ENCODE results near the gene CNOT8.

DNA sequence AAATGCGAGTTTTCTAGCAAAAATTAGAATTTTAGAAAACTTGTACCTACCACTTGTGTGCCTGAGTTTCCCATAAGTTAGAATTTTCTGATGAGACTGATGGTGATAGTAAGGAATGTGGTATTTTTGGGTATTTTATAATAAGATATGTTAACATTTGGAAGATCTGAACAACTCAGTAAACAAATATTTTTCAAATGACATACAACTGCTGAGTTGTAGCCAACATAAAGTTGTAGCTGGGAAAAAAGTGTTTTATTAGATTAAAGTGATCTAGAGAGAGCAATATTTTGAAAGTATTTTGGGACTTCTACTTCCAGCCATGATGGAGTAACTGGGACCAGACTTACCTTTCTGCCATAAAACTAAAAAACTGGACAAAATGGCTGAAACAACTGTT lies 41.6 kb downstream of the CNOT8 start:
- TF ChIP-seq, protein P1, sequence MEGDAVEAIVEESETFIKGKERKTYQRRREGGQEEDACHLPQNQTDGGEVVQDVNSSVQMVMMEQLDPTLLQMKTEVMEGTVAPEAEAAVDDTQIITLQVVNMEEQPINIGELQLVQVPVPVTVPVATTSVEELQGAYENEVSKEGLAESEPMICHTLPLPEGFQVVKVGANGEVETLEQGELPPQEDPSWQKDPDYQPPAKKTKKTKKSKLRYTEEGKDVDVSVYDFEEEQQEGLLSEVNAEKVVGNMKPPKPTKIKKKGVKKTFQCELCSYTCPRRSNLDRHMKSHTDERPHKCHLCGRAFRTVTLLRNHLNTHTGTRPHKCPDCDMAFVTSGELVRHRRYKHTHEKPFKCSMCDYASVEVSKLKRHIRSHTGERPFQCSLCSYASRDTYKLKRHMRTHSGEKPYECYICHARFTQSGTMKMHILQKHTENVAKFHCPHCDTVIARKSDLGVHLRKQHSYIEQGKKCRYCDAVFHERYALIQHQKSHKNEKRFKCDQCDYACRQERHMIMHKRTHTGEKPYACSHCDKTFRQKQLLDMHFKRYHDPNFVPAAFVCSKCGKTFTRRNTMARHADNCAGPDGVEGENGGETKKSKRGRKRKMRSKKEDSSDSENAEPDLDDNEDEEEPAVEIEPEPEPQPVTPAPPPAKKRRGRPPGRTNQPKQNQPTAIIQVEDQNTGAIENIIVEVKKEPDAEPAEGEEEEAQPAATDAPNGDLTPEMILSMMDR (IDR thresholded peaks at IDR 0.05) = no peak
- TF ChIP-seq ELF1 (IDR thresholded peaks at IDR 0.05) (no peak), NFIC (IDR thresholded peaks at IDR 0.05; ENCODE audit: borderline replicate concordance) (no peak), SIN3A (IDR thresholded peaks at IDR 0.05; ENCODE audit: borderline replicate concordance, low read depth, low read length) (no peak)
- TF ChIP-seq, protein P2, sequence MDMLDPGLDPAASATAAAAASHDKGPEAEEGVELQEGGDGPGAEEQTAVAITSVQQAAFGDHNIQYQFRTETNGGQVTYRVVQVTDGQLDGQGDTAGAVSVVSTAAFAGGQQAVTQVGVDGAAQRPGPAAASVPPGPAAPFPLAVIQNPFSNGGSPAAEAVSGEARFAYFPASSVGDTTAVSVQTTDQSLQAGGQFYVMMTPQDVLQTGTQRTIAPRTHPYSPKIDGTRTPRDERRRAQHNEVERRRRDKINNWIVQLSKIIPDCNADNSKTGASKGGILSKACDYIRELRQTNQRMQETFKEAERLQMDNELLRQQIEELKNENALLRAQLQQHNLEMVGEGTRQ (IDR thresholded peaks at IDR 0.05; ENCODE audit: borderline replicate concordance, low read depth, low read length) = no peak
- TF ChIP-seq, protein P3, sequence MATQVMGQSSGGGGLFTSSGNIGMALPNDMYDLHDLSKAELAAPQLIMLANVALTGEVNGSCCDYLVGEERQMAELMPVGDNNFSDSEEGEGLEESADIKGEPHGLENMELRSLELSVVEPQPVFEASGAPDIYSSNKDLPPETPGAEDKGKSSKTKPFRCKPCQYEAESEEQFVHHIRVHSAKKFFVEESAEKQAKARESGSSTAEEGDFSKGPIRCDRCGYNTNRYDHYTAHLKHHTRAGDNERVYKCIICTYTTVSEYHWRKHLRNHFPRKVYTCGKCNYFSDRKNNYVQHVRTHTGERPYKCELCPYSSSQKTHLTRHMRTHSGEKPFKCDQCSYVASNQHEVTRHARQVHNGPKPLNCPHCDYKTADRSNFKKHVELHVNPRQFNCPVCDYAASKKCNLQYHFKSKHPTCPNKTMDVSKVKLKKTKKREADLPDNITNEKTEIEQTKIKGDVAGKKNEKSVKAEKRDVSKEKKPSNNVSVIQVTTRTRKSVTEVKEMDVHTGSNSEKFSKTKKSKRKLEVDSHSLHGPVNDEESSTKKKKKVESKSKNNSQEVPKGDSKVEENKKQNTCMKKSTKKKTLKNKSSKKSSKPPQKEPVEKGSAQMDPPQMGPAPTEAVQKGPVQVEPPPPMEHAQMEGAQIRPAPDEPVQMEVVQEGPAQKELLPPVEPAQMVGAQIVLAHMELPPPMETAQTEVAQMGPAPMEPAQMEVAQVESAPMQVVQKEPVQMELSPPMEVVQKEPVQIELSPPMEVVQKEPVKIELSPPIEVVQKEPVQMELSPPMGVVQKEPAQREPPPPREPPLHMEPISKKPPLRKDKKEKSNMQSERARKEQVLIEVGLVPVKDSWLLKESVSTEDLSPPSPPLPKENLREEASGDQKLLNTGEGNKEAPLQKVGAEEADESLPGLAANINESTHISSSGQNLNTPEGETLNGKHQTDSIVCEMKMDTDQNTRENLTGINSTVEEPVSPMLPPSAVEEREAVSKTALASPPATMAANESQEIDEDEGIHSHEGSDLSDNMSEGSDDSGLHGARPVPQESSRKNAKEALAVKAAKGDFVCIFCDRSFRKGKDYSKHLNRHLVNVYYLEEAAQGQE (IDR thresholded peaks at IDR 0.05; ENCODE audit: low read depth, low read length) = no peak
